Endothelial cell of umbilical vein (primary cell): ENCODE data around the gene KCNAB2. TPM values are rescaled to one million over a fixed set of nuclear protein-coding genes. Genes with fewer than 3 reads are reported as not detected.

Experiments
- BruUV-seq: library from RNA; stranded (reverse); fragments of 400-500 nt; replicated peaks from 2 replicates; lab custom pipeline; 2021; lab: Mats Ljungman, UMichigan
- CTCF ChIA-PET: fragments of 300-600, 350-600 bp; sonication (Branson Sonifier 250); formaldehyde crosslinking; loops from one replicate; lab custom pipeline; 2021; ENCODE audit warnings: antibody characterized with exemption, inconsistent platforms; lab: Charles Lee
- POLR2A ChIA-PET: fragments of 300-600, 350-600 bp; sonication (Branson Sonifier 250); formaldehyde crosslinking; loops from one replicate; lab custom pipeline; 2021; ENCODE audit warnings: antibody characterized with exemption, inconsistent platforms; lab: Charles Lee
- DNase-seq: peaks from one replicate; pipeline ENCODE4 v3.0.0-alpha.2; 2011; ENCODE audit warnings: low read depth, low spot score
- FAIRE-seq: peaks from 2 replicates; lab custom pipeline; 2011; peaks lifted over from hg19 to GRCh38; lab: Jason Lieb, UNC
- H2AFZ ChIP-seq: 2 replicates; pipeline ENCODE4 v1.6.0; 2012; ENCODE audit warnings: low read depth, low read length, control low read depth, inconsistent platforms
- H3K27ac ChIP-seq: 2 replicates; pipeline ENCODE4 v1.5.1; 2011; ENCODE audit warnings: low read depth, mild to moderate bottlenecking, control low read depth, low read length, moderate library complexity; ENCODE audit not compliant: insufficient read depth
- H3K27me3 ChIP-seq, 2 experiments: 2 replicates each; pipeline versions ENCODE4 v1.6.0 to v1.6.1; 2011; ENCODE audit warnings: low read length in 2 of 2, mixed read lengths in 1 of 2; ENCODE audit not compliant: control insufficient read depth in 2 of 2, insufficient read depth in 2 of 2
- H3K36me3 ChIP-seq, 2 experiments: 2 replicates in 1 of 2; 3 replicates in 1 of 2; pipeline ENCODE4 v1.5.1; 2011; ENCODE audit warnings: low read length in 2 of 2, mild to moderate bottlenecking in 1 of 2, moderate library complexity in 1 of 2; ENCODE audit not compliant: control insufficient read depth in 2 of 2, insufficient read depth in 2 of 2; ENCODE audit errors: extremely low read depth in 1 of 2
- H3K4me1 ChIP-seq: 3 replicates; pipeline ENCODE4 v1.5.1; 2011; ENCODE audit warnings: mild to moderate bottlenecking, low read length; ENCODE audit not compliant: control insufficient read depth, insufficient read depth; ENCODE audit errors: extremely low read depth
- H3K4me2 ChIP-seq: 2 replicates; pipeline ENCODE4 v1.6.1; 2011; ENCODE audit warnings: low read length, control low read depth, mixed read lengths; ENCODE audit not compliant: insufficient read depth
- H3K4me3 ChIP-seq, 3 experiments: fragments of 200-600 bp in 1 of 3; sonication (generic), shearing (Covaris generic) in 1 of 3; replicated peaks in 1 of 3; 2 replicates each; pipeline ENCODE4 v1.5.1; 2011 to 2016; ENCODE audit warnings: control low read depth in 3 of 3, low read length in 3 of 3, mild to moderate bottlenecking in 2 of 3, inconsistent platforms in 1 of 3, low read depth in 1 of 3, moderate library complexity in 1 of 3; ENCODE audit not compliant: insufficient read depth in 1 of 3
- H3K79me2 ChIP-seq: 2 replicates; pipeline ENCODE4 v1.6.0; 2012; ENCODE audit warnings: low read length, inconsistent platforms; ENCODE audit not compliant: control insufficient read depth, insufficient read depth
- H3K9ac ChIP-seq: replicated peaks from 2 replicates; pipeline ENCODE3; 2011; ENCODE audit warnings: low read length, control low read depth; ENCODE audit not compliant: insufficient read depth; ENCODE audit errors: extremely low read depth
- H3K9me1 ChIP-seq: replicated peaks from 3 replicates; pipeline ENCODE4 v1.6.0; 2011; ENCODE audit warnings: mild to moderate bottlenecking, low read length; ENCODE audit not compliant: control insufficient read depth, insufficient read depth; ENCODE audit errors: extremely low read depth
- H3K9me3 ChIP-seq: replicated peaks from 2 replicates; pipeline ENCODE4 v1.5.1; 2012; ENCODE audit warnings: low read length, inconsistent platforms; ENCODE audit not compliant: control insufficient read depth, insufficient read depth
- H4K20me1 ChIP-seq: replicated peaks from 2 replicates; pipeline ENCODE3; 2011; ENCODE audit warnings: mild to moderate bottlenecking, low read length; ENCODE audit not compliant: control insufficient read depth, insufficient read depth; ENCODE audit errors: extremely low read depth
- EZH2 ChIP-seq: IDR thresholded peaks from 2 replicates; pipeline ENCODE4 v1.6.1; 2012; ENCODE audit warnings: borderline replicate concordance, low read depth, mild to moderate bottlenecking, moderate library complexity, low read length, inconsistent platforms; ENCODE audit not compliant: severe bottlenecking
- FOS ChIP-seq: IDR thresholded peaks from 2 replicates; pipeline ENCODE4 v1.6.1; 2011; ENCODE audit warnings: mild to moderate bottlenecking, low read length, moderate library complexity, borderline replicate concordance; ENCODE audit not compliant: insufficient read depth
- GATA2 ChIP-seq: IDR thresholded peaks from 2 replicates; pipeline ENCODE4 v1.7.0; 2011; ENCODE audit warnings: low read depth, mild to moderate bottlenecking, moderate library complexity, mixed read lengths, low read length; ENCODE audit not compliant: insufficient read length, insufficient read depth
- JUN ChIP-seq: IDR thresholded peaks from 2 replicates; pipeline ENCODE4 v1.6.1; 2011; ENCODE audit warnings: borderline replicate concordance, low read depth; ENCODE audit not compliant: insufficient read length, insufficient read depth
- MAX ChIP-seq: IDR thresholded peaks from 2 replicates; pipeline ENCODE4 v1.6.1; 2011; ENCODE audit not compliant: insufficient read depth, insufficient read length
- MYC ChIP-seq: IDR thresholded peaks from one replicate; pipeline ENCODE4 v1.6.1; 2011; ENCODE audit warnings: mild to moderate bottlenecking, low read depth, low read length
- POLR2A ChIP-seq: IDR thresholded peaks from 2 replicates; pipeline ENCODE4 v1.6.1; 2012; ENCODE audit warnings: low read depth, mild to moderate bottlenecking, control low read depth, low read length
- POLR2AphosphoS5 ChIP-seq: IDR thresholded peaks from 2 replicates; pipeline ENCODE4 v1.6.1; 2012; ENCODE audit warnings: low read depth, mild to moderate bottlenecking, control low read depth, low read length, moderate library complexity; ENCODE audit not compliant: insufficient read depth
- dilution Hi-C: fragments of 300-500 bp; cut with MboI; formaldehyde crosslinking; loops from one replicate; pipeline ENCODE4 v1.15.0; 2019; ENCODE audit warnings: low sequenced_read_pairs; ENCODE audit not compliant: extremely low pct_ligation_motif_present
- intact Hi-C: fragments of 100-400 bp; cut with micrococcal nuclease; formaldehyde crosslinking; loops from one replicate; pipeline ENCODE4 v1.10.0; 2022
- polyA plus RNA-seq, 4 experiments: library from polyadenylated mRNA; depleted of rRNA in 3 of 4; stranded (reverse) in 3 of 4; unstranded in 1 of 4; fragments of >200 nt; gene quantifications; 2 replicates each; pipeline versions ENCODE4 v1.2.1 to v1.2.3, GENCODE V29; 2011 to 2012; ENCODE audit warnings: missing spikeins in 1 of 4
- total RNA-seq: library from RNA; stranded (reverse); gene quantifications from 2 replicates; pipeline ENCODE4 v1.2.3, GENCODE V29; 2021
- TF ChIP-seq, protein P1 (sequence below), 2 donors: IDR thresholded peaks; 1 replicate in 1 of 2; 2 replicates in 1 of 2; pipeline ENCODE4 v1.5.1; 2011; ENCODE audit warnings: low read length in 2 of 2, mild to moderate bottlenecking in 2 of 2, moderate library complexity in 2 of 2, control low read depth in 1 of 2, inconsistent platforms in 1 of 2, low read depth in 1 of 2; ENCODE audit not compliant: insufficient read depth in 1 of 2; ENCODE audit errors: extremely low read depth in 1 of 2

KCNAB2 gene
- total and polyA plus RNA-seq, 2 donors (not counting 3 experiments of a cell fraction or from before 2014, with no cell fraction given), result 2.4 to 3.8 TPM

GRCh38 chr1:6006882-6007281 is 38.8 kb upstream of the KCNAB2 start:
- no peak overlapping the region for H3K9ac ChIP-seq
- no peaks in the 10 kb centered on the region for H3K27me3 ChIP-seq
- dilution Hi-C loops (no loop called here), intact Hi-C loops (no loop called here)
- H3K4me3 ChIP-seq, result no peak overlapping the region
- no peaks in the 10 kb centered on the region for H3K9me1 ChIP-seq
- TF ChIP-seq POLR2A, result no peak
- TF ChIP-seq EZH2, result no peak
- no peak for TF ChIP-seq MAX
- TF ChIP-seq POLR2AphosphoS5, result no peak
- no peak for TF ChIP-seq JUN
- TF ChIP-seq MYC, result no peak
- no peak for TF ChIP-seq GATA2
- TF ChIP-seq, protein P1, sequence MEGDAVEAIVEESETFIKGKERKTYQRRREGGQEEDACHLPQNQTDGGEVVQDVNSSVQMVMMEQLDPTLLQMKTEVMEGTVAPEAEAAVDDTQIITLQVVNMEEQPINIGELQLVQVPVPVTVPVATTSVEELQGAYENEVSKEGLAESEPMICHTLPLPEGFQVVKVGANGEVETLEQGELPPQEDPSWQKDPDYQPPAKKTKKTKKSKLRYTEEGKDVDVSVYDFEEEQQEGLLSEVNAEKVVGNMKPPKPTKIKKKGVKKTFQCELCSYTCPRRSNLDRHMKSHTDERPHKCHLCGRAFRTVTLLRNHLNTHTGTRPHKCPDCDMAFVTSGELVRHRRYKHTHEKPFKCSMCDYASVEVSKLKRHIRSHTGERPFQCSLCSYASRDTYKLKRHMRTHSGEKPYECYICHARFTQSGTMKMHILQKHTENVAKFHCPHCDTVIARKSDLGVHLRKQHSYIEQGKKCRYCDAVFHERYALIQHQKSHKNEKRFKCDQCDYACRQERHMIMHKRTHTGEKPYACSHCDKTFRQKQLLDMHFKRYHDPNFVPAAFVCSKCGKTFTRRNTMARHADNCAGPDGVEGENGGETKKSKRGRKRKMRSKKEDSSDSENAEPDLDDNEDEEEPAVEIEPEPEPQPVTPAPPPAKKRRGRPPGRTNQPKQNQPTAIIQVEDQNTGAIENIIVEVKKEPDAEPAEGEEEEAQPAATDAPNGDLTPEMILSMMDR (IDR thresholded peaks at IDR 0.05; ENCODE audit: extremely low read depth in 1 of 2, insufficient read depth in 1 of 2, low read depth in 1 of 2, low read length in 2 of 2), result no peak
- no peak for TF ChIP-seq FOS
- BruUV-seq, result no TSS peak
- H3K4me2 ChIP-seq, result no peak overlapping the region
- no peak overlapping the region for H2AFZ ChIP-seq
- FAIRE-seq (no peak), DNase-seq (no peak)
- no peaks in the 10 kb centered on the region for H3K4me1 ChIP-seq
- H3K36me3 ChIP-seq, result no peaks in the 10 kb centered on the region
- ChIA-PET POLR2A (no interaction called here), CTCF (interaction anchor here (1.4 kb wide), 1 partner anchor 27 kb away, joined by 4 read pairs; no protein-coding TSS in a partner anchor)
- no peak overlapping the region for H3K27ac ChIP-seq
- H3K79me2 ChIP-seq, result no peaks in the 10 kb centered on the region
- H4K20me1 ChIP-seq, result no peaks in the 10 kb centered on the region
- H3K9me3 ChIP-seq, result no peaks in the 10 kb centered on the region
